Immature natural killer cell (primary cell): ENCODE measurements around the gene MTFR2. TPM values are rescaled to one million over a fixed set of nuclear protein-coding genes. Genes with fewer than 3 reads are reported as not detected.

Source experiments
- DNase-seq, 3 donors: peaks; one replicate each; pipeline ENCODE4 v3.0.0; 2022; ENCODE audit warnings: mixed read lengths in 1 of 3
- H3K27ac Mint-ChIP-seq, 6 donors: one replicate each; pipeline ENCODE4 v1.8.0; 2020; ENCODE audit warnings: mixed read lengths in 6 of 6, mild to moderate bottlenecking in 5 of 6, inconsistent platforms in 4 of 6, moderate library complexity in 3 of 6
- H3K27me3 Mint-ChIP-seq, 3 donors: one replicate each; pipeline ENCODE4 v1.8.0; 2020 to 2021; ENCODE audit warnings: low read depth in 3 of 3, mild to moderate bottlenecking in 3 of 3, mixed read lengths in 3 of 3, moderate library complexity in 3 of 3, inconsistent platforms in 1 of 3
- H3K36me3 Mint-ChIP-seq, 3 donors: one replicate each; pipeline ENCODE4 v1.8.0; 2020; ENCODE audit warnings: mixed read lengths in 3 of 3, inconsistent platforms in 2 of 3, mild to moderate bottlenecking in 2 of 3
- H3K4me1 Mint-ChIP-seq, 2 donors: one replicate each; pipeline ENCODE4 v1.8.0; 2020; ENCODE audit warnings: inconsistent platforms in 2 of 2, mild to moderate bottlenecking in 2 of 2, mixed read lengths in 2 of 2, moderate library complexity in 1 of 2
- H3K4me3 Mint-ChIP-seq, 5 donors: one replicate each; pipeline ENCODE4 v1.8.0; 2020; ENCODE audit warnings: mild to moderate bottlenecking in 5 of 5, mixed read lengths in 5 of 5, inconsistent platforms in 3 of 5, moderate library complexity in 3 of 5
- H3K9me3 Mint-ChIP-seq, 6 donors: one replicate each; pipeline ENCODE4 v1.8.0; 2020; ENCODE audit warnings: mild to moderate bottlenecking in 6 of 6, mixed read lengths in 6 of 6, inconsistent platforms in 4 of 6, moderate library complexity in 3 of 6
- polyA plus RNA-seq, 3 donors: library from polyadenylated mRNA; unstranded; fragments of 300-500 nt; fragmentation: Illumina TruSeq; gene quantifications; one replicate each; pipeline ENCODE4 v1.2.3, GENCODE V29; 2021

MTFR2 gene
- polyA plus RNA-seq, 3 donors from 2014 or later: 0.51 to 0.62 TPM; not detected in 1

DNA sequence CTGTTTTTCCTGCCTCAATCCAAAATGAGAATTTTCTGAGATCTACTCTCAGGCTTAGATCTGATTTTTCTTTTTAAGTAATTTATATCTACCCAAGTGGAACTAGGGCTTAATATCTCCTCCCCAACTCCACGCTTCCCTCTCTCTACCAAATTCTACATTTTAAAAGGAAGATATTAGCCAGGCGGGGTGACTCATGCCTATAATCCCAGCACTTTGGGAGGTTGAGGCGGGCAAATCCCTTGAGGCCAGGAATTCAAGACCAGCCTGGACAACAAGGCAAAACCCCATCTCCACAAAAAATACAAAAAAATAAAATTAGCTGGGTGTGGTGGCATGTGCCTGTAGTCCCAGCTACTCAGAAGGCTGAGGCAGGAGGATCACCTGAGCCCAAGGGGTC lies 61.0 kb downstream of the MTFR2 start:
- Mint-ChIP-seq H3K4me3 (no peak overlapping the region), H3K27ac (no peak overlapping the region), H3K27me3 (peaks cover 0 to 2% (median 2%) of the 10 kb centered on the region in 3 donors), H3K36me3 (no peaks in the 10 kb centered on the region), H3K9me3 (no peaks in the 10 kb centered on the region), H3K4me1 (no peaks in the 10 kb centered on the region)
- no peak for DNase-seq

DNA sequence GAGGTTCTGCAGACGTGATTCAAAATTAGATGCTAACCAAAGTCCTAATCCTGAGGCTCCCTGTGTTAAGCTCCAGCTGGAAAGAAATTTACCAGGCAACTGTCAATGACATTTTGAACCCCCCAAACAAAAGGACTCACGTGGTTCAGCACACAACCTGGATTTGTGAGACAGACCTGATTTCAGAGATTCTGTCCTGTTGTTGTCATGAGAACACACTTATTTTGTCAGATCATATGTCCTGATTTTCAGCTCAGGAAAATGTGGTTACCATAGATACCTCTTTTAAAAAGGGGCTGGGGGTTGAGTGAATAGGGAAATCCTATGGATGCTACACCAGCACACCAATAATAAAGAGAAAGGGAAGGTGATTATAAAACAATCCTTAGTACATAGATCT lies 61.6 kb downstream of the MTFR2 start:
- no peaks in the 10 kb centered on the region for H3K36me3 Mint-ChIP-seq
- peaks cover 2 to 6% (median 2%) of the 10 kb centered on the region in 3 donors for H3K27me3 Mint-ChIP-seq
- no peak overlapping the region for H3K27ac Mint-ChIP-seq
- no peaks in the 10 kb centered on the region for H3K4me1 Mint-ChIP-seq
- H3K9me3 Mint-ChIP-seq: no peaks in the 10 kb centered on the region
- no peak for DNase-seq
- no peak overlapping the region for H3K4me3 Mint-ChIP-seq

DNA sequence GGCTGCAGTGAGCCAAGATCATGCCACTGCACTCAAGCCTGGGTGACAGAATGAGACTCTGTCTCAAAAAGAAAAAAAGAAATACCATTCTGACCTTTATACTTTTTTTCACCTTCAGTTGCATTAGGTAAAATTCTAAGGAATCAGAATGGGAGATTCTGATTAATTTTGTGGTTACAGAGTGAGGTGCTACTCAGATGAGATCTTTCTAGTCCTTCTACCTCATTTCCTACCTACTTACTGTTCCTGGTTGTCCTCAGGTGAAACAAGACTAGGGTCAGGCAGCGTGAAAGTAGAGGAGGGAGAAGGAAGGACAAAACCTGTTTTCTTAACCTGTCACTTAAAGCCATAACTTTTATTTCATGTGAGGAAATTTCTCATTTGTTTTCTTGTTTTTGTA lies 63.7 kb downstream of the MTFR2 start:
- Mint-ChIP-seq H3K27me3 (peaks cover 2 to 6% (median 2%) of the 10 kb centered on the region in 3 donors), H3K27ac (no peak overlapping the region), H3K9me3 (no peaks in the 10 kb centered on the region), H3K4me3 (no peak overlapping the region), H3K4me1 (no peaks in the 10 kb centered on the region), H3K36me3 (no peaks in the 10 kb centered on the region)
- DNase-seq: no peak

DNA sequence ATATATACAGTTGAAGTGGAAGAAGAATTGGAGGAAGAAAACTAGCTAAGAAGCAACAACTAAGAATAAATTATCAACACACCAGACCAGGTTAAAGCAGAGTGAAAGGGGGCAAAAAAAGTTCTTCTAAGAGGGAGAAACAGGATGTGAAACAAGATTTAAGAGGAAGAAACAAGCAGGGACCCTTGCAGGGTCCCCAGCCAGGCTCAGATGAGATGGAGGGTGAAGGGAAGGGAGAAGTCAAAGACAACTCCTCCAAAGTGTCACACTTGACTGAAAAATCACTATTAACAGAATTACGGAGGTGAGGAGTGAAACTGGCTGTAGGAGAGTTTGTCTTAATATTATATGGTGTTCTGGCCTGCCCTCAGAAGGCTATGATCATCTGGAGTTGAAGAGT lies 65.4 kb downstream of the MTFR2 start:
- no peak overlapping the region for H3K27ac Mint-ChIP-seq
- no peak for DNase-seq
- no peaks in the 10 kb centered on the region for H3K9me3 Mint-ChIP-seq
- H3K27me3 Mint-ChIP-seq: peaks cover 2 to 6% (median 2%) of the 10 kb centered on the region in 3 donors
- H3K4me1 Mint-ChIP-seq: no peaks in the 10 kb centered on the region
- no peaks in the 10 kb centered on the region for H3K36me3 Mint-ChIP-seq
- H3K4me3 Mint-ChIP-seq: no peak overlapping the region

DNA sequence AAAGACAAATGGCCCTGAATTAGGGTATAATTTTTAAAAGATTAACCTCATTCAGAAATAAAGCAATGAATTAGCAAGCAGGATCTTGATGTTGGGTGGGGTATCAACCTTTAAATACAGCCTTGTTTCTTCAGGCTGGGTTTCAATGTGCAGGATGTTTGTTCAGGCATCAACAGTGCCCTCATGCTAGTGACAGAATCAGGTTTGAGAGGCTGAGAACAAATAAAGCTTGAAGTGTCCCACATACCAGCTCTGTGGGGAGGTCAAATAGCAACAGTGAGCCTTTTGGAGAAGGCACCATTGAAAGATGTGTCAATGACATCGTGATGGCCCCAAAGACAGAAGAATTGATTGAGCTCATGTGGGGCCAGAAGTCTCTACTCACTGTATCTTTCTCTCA lies 68.2 kb downstream of the MTFR2 start:
- no peaks in the 10 kb centered on the region for H3K4me1 Mint-ChIP-seq
- H3K27ac Mint-ChIP-seq: no peak overlapping the region
- H3K36me3 Mint-ChIP-seq: no peaks in the 10 kb centered on the region
- peaks cover 2 to 4% (median 2%) of the 10 kb centered on the region in 3 donors for H3K27me3 Mint-ChIP-seq
- DNase-seq: no peak
- H3K4me3 Mint-ChIP-seq: no peak overlapping the region
- H3K9me3 Mint-ChIP-seq: peaks cover 0 to 2% (median 0%) of the 10 kb centered on the region in 6 donors

DNA sequence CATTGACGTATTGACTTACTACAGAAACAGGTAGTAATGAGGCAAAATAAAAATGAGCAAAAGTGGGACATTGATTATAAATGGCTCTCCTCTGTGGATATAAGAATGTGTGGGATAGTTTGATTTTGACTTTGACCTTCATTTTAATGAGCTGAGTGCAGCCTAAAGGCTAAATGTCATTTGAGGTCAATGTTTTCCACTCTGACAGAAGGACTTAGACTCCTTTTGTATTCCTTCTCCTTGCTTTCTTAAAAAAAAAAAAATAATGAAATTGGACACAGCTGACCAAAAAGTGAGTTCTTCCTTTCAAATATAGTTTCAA lies 68.6 kb downstream of the MTFR2 start:
- no peak for DNase-seq
- H3K9me3 Mint-ChIP-seq: peaks cover 0 to 2% (median 0%) of the 10 kb centered on the region in 6 donors
- no peak overlapping the region for H3K4me3 Mint-ChIP-seq
- H3K36me3 Mint-ChIP-seq: no peaks in the 10 kb centered on the region
- H3K27ac Mint-ChIP-seq: no peak overlapping the region
- peaks cover 2 to 4% (median 2%) of the 10 kb centered on the region in 3 donors for H3K27me3 Mint-ChIP-seq
- no peaks in the 10 kb centered on the region for H3K4me1 Mint-ChIP-seq

Other genes with a start within 250 kb of the MTFR2 start
- 100 to 1,000 TPM in 1 of 3 donors, 10 to 100 TPM in 2; 69.9 to 113 (median 81.5) TPM for gene BCLAF1, start 39.5 kb upstream of the MTFR2 start, polyA plus RNA-seq